GM15510 (cell line): ENCODE measurements around the gene TTC28.

Experiments
- POLR2A ChIP-seq: IDR thresholded peaks from 3 replicates; pipeline ENCODE4 v1.6.1; 2011; ENCODE audit warnings: borderline replicate concordance; ENCODE audit not compliant: insufficient read length; ENCODE audit errors: extremely low read depth

The TTC28 gene

DNA sequence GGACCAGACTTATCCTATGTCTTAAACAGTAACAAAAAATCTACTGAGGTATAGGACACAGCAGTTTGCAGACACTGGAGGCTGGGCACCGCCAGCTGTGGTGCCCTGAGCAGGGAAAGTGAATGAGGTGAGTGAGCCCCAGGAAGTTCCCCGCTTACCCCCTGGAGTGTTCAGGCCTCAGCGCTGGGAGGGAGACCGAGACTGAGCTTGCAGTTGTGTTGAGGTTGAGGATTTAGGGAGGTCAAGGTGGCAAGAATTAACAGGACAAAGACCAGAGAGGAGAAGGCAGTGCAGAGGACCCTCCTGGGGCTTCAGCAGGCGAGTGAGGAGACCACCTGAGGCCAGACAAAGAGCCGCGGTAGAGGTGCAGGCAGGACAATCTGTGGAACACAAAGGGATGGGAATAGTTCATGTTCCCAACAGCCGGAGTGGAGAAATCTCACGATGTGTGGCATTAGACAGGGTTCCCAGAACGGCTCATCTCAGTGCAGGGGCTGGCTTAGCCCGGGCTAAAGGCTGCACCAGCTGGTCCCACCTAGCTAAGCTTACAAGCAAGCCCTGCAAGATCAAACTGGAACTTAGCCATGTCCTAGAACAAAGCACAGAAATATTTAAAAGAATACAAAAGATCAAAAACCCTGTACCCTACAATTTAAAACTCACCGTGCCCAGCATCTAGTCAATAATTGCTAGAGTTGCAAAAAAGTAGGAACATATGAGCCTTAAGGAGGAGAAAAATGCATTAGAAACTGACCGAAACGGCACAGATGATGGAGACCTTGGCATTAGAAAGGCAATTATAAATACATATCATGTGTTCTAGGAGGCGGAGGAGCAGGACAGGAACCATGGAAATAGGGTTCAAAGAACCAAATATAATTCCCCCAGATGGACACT lies 713.2 kb downstream of the TTC28 start:
- TF ChIP-seq POLR2A = no peak

DNA sequence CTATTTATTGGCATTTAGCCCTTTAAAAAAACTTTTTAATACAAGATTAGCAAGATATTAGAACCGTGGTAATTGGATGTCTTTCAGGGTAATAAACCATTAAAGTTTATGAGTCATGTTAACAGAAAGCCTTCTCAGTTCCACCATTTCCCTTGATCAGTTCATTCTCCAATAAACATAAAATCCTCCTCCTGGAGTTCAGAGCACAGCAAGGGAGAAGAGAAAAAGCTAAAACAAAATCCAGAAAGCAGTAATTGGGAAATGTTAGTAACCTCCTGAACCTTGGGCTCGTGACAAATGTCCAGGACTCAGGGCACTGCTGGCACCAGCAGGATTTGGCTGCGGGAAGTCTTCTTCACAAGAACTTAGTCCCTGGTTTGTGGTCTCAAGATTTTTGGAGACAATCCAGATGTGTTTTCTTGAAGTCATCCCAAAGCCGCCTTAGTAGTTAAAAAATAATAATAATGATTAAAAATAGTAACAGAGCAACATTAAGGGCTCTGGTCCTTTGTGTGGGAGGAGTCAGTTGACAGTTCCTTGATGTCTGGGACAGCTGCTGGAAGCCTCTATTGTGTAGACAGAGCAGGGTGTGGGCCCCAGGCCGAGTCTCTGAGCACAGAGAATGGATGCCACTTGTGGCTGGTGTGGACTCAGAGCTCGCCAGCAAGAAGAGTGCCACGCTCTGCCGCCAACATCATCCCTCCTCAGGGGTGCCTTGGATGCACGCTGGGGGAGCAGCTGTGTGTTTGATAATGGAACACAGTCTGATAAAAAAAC lies 717.2 kb downstream of the TTC28 start:
- no peak for TF ChIP-seq POLR2A

DNA sequence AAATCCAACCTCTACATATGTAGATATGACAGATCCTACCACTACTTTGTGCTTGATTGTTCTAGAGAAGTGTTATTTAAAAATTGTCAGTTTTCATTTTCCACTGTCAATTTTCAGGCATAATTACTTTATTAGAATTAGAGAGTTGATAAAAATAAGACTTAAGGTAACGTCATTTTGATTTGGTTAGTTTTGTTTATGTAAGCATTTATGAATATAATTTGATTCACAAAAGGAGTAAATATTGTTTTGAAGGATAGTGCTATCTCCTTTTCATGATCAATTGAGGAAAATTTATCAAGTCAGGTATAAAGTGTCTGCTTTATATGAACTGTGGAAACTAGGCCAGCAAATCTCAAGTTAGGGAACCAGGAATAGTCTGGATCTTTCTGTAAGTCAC lies 718.0 kb downstream of the TTC28 start:
- TF ChIP-seq POLR2A = no peak

DNA sequence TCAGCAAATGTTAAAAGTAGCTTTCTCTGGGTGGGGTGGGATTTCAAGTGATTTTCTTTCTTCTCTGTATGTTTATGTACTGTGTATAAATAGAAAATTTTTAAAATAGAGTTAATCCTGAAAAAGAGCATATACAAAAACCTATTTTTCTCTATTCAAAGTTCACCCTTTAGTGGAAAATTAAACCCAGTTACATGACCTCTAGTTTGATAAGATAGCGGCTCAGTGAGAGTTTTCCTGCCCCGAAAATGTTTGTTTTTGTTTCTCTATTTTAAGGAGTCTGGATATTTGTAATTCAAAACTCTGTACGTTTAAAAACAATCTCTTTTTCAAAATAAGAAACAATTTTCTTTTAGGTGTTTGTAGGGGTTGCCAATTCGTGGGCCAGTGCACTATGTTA lies 718.5 kb downstream of the TTC28 start:
- TF ChIP-seq POLR2A = no peak

DNA sequence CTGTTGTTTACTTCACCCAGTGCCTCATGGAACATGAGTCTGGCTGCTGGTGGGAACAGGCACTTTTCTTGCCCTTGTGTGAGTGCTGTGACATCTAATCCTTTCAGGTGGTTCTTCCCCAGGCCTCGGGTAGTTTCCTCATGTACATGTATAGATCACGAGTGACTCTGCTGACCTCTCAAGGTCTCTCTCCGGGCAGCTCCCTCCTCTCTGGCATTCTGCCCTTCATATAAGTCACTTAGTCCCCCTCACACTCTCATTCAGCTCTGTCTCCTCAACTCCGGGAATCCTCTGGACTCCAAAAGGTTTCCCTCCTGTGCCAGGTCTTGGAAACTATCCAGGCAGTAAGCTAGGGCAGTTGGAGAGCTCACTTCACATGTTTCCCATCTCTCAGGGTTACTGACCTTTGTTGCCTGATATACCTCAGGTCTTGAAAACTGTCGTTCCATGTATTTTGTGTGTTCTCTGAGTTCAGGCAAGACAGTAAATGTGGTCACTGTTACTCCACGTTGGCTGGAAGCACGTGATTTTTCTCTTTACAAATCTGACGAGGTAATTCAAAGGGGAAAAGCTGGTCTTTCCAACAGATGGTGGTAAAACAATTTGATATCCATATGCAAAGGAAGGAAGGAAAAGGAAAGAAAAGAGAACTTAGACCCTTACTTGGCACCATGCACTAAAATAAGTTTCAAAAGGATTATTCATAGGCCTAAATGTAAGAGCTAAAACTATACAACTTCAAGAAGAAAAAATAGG lies 720.1 kb downstream of the TTC28 start:
- TF ChIP-seq POLR2A = no peak

DNA sequence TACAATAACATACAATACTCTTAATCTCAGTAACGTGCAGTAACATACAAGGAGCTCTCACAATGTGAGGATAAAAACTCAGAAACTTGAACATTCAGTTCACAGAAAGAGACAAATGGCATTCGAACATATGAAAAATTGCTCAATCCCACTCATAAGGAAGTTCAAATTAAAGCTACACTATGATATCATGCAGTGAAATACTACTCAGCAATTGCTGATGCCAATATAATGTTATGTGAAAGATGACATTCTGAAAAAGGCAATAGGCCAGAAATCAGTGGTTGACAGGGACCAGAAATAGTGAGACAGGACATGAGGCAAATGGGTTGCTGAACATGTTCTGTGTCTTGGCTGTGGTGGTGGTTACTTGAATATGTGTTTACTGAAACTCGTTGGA lies 726.9 kb downstream of the TTC28 start:
- TF ChIP-seq POLR2A = no peak

DNA sequence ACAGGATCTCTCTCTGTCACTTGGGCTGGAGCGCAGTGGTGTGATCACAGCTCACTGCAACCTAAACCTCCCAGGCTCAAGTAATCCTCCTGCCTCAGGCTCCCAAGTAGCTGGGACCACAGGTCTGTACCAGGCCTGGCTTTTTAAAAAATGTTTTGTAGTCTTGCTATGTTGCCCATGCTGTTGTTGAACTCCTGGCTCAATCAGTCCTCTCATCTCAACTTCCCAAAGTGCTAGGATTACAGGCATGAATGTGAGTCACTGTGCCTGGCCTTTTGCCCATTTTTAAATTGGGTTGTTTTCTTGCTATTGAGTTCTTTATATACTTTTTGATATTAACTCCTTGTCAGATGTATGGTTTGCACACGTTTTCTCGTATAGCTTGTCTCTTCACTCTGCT lies 727.5 kb downstream of the TTC28 start:
- no peak for TF ChIP-seq POLR2A

DNA sequence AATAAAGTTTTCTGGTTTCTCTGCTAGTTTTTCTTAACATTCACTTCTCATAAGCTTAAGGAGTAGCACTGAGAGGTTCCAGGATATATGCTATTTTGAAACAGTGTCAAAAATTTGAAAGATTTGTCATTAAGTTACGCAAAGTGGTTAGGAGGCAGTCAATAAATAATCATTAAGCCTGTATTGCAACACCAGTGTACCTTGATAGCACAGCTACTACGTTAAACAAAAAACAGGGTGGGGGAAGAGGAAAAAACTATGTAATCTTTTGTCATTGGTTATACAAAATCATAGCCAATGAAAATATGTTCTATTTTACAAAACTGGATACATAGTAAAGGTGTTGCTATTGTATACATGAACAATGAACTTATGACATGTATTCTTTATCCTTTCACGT lies 730.2 kb downstream of the TTC28 start:
- TF ChIP-seq POLR2A = no peak

DNA sequence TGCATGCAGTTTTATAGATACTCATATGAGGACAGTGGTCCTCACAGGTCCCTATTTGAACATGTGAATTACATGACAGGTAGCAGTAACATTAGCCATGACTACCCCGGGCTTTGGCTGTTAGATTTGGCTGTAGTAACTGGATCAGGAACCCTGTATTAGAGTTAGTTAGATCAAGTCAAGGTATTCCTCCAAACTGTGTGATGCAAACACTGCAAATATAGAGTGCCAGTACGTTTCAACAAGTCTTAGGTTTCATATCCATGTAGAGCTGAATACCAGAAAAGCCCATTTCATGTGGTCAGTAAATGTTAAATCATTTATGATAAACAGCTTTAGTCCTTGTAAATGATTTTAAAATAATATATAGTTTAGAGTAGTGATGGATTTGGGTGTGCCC lies 731.1 kb downstream of the TTC28 start:
- no peak for TF ChIP-seq POLR2A

DNA sequence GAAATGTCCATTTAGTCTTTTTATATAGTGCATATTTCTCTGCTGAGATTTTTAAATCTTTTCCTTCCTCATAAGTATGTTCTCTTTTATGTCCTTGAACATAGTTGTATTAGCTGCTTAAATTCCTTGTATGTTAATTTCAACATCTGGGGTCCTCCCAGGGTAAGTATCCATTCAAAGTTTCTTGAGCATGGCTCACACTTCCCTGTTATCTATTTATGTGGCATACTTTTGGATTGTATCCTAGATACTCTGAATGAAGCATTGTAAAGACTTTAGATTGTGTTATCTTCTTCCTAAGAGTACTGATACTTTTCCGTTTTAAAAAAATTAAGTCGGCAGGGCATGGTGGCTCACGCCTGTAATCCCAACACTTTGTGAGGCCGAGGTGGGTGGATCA lies 732.2 kb downstream of the TTC28 start:
- TF ChIP-seq POLR2A = no peak

DNA sequence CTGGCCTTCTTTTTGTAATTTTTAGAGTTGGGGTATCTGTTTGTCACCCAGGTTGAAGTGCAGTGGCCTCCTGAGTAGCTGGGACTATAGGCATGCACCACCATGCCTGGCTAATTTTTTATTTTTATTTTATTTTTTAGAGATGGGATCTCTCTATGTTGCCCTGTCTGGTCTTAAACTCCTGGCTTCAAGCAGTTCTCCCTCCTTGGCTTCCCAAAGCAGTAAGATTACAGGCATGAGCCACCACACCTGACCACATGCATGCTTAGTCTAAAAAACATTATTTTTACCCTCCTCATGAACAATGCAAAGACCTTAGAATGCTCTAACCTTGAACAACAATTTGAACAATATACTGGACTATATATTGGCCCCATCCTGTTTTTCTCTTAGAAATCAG lies 738.5 kb downstream of the TTC28 start:
- no peak for TF ChIP-seq POLR2A

DNA sequence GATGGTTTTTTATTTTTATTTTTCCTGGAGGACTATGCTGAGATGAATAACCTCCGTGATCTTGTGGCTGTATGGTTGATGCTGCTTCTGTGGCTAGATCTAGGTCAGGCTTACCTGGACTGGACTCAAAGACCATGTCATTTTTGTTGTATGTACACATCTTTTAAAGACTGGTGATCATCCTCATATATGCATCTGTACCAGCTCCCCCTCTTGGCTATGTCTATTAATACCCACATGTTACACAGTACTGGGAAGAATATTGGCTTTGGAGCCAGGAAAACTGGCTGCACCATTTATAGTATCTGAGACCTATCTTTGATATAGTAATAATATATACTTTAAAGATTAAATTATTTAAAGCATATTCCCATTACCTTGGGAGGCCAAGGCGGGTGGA lies 742.2 kb downstream of the TTC28 start:
- no peak for TF ChIP-seq POLR2A

DNA sequence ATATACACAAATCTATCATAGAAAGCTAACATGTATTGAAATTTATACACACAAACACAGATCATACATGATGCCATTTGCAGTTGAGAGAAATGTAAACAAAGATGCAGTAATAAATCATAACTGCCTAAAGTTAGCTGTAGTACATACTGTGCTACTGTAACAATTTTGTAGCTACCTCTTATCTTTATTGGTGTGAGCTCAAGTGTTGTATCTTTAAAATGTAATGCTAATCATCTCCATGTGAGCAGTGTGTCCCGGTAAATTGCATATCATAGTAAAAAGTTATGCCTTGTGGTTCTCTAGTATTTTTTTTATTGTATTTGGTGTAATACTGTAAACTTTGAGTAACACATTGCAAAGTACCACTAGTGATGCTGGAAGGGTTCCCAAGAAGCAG lies 743.7 kb downstream of the TTC28 start:
- TF ChIP-seq POLR2A = no peak

DNA sequence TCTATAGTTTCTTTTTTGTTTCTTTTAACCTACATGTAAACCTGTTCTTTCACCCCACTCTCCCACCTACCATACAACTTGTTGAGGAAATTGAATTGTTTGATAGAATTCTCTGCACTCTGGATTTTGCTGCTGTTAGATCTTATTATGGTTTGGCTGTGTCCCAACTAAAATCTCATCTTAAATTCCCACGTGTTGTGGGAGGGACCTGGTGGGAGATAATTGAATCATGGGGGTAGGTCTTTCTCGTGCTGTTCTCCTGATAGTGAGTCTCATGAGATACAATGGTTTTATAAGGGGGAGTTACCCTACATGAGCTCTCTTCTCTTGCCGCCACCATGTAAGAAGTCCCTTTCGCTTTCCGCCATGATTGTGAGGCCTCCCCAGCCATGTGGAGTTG lies 745.6 kb downstream of the TTC28 start:
- no peak for TF ChIP-seq POLR2A
